HG03439 (cell line): ENCODE results near the gene DCDC2C.
"Not testable (repeated sequence)": the region's sequence is repeated elsewhere in the genome, so short reads cannot be mapped to it uniquely, and the experiment has no call there.

Experiments
- ATAC-seq: cut with Tn5 transposase; IDR thresholded peaks from one replicate; pipeline ENCODE4 v1.9.1; 2021; ENCODE audit warnings: mild to moderate bottlenecking, moderate library complexity; ENCODE audit not compliant: unreplicated experiment

DCDC2C gene

DNA sequence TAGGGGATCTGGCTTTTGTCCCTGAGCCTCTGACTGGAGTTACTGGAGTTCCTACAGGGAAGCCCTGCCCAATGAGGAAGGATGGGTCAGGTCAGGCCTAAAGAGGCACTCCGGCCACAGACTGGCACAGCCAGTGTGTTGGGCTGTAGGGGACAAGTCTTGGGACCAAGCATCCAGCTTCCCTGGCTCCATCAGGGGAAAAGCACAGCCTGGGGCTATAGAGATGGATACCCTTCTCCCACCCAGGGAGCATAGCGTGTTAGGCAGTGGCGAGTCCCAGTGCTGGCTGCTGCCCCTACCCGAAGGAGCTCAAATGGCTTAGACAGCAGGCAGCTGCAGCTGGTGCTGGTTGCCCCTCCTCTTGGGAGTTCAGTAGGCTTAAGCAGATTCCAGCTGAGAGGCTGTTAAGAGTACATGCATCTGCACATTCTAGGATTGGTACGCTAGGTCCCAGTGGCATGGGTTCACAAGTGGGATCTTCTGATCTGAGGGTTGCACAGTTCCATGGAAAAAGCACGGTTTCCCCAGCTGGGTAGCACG, 111.4 kb downstream of the DCDC2C start:
- no peak for ATAC-seq

DNA sequence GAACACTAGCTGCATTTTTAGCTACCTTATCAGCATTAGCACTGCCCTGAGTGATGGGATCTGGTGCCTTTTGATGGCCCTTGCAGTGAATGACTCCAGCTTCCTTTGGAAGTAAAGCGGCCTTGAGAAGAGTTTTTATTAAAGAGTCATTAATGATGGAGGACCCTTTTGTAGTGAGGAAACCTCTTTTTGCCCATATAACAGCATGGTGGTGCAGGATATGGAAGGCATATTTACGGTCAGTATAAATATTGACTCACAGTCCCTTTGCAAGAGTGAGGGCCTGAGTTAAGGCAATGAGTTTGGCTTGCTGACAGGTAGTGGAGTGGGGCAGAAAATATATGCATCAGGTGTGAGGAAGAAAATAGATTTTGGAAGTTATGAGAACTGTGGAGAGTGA, 113.8 kb downstream of the DCDC2C start:
- ATAC-seq: not testable (repeated sequence)

DNA sequence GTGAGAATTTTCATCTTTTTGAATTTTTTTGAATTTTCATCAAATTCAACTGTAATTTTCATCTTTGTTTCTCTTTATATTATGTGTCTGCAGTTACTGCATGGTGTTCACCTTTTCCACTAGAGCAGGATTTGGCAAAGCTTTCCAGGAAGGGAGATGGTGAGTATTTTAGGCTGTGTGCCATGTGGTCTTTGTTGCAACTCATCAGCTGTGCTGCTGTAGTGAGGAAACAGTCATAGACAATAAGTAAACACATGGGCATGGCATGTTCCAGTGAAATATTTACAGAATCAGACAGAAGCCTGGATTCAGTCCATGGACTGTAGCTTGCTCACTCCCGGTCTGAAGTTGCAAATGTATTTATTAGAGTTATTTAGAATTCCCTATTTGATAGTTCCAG, 120.4 kb downstream of the DCDC2C start:
- no peak for ATAC-seq

GRCh38 chr2:3827673-3828575, 124.5 kb downstream of the DCDC2C start:
- no peak for ATAC-seq

DNA sequence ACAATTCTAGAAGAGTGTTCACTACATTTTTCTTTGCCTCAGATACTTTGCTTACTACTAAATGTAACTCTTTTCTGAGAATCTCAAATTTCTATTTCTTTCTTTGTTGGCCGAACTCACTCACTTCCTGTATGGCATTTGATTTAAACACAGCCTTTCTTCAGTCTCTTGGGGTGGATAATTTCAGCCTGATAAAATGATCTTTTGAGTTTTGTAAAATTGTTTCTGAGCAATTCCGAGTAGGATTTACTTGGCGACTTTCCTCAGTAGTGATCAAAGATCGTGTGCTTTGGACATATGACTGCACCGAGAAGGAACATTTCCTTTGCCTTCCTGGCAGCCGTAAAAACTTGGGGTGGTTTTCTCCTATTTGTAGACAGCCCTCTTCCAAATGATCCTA, 127.4 kb downstream of the DCDC2C start:
- no peak for ATAC-seq

DNA sequence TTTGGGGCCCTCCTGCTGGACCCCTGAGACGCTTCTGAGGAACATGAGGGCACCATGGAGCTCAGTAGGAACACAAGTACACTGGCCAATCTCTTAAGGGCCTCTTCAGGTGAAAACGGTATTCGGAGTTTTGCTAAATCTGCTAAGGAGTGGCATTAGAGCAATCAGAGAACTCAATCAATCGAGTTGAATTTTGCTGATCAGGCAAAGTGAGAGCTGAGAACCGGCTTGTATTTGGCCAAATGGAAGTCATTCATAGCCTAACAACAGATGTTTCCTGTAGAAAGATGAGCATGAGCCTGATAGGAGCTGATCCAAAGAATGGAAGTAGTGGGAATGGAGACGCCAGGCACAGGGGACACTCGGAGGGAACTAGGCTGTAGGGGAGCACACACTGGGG, 133.7 kb downstream of the DCDC2C start:
- no peak for ATAC-seq

DNA sequence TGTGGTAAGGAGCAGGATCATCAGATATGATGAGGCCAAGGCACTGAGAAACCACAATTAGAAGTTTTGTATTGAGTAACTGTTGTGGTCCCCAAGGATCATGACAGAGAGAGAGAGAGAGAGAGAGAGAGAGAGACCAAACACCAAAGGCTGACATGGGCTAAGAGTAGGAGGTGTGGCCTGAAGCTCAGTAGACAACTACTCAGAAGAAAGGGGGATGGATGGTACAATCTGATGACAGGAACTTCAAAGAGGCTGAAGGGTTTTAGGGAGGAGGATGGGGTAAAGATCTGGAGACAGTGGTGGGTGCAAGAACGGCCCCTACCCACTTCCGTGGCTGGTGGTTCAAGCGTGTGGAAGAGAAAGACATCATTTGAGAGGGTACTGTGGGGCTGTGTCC, 135.0 kb downstream of the DCDC2C start:
- no peak for ATAC-seq

DNA sequence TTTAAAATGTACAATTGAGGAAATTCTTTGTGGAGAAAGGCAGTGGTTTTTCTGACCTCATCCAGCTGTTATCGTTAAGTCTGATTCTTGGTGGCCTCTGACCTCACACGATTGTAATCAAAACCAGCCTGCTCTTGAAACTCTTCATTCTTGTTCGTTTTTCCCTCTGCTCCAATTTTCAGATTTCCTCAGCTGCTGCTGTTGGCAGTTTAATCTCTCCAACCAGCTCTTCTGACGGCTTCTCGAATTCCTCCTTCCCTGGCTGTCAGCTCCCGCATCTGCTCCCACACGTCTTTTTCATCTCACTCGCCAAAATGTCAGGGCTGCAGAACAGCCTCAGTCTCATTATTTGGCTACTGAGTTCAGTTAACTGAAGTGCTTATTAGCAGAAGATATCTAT, 136.1 kb downstream of the DCDC2C start:
- ATAC-seq: no peak

DNA sequence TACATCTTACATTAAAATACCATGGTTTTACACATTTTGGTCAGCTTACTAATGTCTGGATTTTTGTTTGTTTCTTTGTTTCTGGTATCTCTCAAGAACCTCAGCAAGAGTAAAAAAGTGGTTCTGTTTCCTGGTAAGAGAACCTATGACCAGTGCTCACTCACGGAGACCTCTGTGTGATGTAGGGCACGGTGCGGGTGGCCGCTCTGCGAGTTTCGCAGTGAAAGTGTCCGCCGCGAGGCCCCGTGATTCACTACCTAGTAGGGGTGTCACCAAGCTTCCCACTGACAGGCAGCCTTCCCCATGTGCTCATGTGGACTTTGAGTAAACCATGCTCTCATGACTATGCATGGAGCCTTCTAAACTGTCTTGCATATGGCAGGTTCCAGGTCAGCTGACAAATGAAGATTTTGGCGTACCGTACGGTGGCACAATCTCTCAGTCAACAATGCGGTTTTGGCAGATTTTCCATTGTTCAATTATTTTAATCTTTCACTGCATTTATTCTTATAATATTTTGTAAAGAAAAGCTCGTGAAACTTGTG, 137.3 kb downstream of the DCDC2C start:
- ATAC-seq: no peak

DNA sequence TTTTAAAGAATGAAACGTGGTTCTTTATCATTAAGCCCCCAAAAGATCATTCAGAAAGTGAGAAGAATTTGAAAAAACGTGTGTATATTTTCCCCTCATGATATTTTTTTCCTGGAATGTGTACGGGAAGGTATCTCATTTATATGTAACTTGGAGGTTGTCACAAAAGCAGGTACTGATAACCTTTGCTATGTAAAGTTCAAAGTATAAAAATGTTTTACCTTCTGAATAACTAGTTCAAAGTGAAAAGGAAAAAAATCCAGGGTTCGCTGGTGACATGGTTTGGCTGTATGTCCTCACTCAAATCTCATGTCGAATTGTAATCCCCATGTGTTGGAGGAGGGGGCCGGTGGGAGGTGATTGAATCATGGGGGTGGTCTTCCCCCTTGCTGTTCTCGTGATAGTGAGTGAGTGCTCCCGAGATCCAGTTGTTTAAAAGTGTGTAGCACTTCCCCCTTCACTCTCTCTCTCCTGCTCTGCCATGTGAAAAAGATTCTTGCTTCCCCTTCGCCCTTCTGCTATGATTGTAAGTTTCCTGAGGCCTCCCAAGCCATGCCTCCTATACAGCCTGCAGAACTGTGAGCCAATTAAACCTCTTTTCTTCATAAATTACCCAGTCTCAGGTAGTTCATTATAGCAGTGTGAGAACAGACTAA, 144.2 kb downstream of the DCDC2C start:
- no peak for ATAC-seq

DNA sequence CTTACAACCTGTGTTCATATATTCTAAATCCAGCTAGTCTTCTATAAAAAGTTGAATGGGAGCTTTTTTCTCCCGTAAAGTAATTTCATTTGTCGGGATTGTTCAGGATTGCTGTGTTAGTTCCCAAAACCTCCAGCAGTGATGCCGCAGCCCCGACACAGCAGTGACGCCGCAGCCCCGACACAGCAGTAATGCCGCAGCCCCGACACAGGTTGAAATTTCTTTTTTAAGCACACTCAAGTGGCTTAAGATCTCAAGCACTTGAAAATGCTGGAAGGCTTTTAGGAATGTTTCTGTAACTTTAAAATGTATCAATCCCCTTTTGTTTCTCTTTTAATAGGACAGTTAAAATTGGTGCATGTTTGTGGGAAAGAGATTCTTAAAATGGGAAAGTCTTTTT, 145.4 kb downstream of the DCDC2C start:
- ATAC-seq: no peak

GRCh38 chr2:3849213-3849612, 145.8 kb downstream of the DCDC2C start:
- ATAC-seq: no peak

DNA sequence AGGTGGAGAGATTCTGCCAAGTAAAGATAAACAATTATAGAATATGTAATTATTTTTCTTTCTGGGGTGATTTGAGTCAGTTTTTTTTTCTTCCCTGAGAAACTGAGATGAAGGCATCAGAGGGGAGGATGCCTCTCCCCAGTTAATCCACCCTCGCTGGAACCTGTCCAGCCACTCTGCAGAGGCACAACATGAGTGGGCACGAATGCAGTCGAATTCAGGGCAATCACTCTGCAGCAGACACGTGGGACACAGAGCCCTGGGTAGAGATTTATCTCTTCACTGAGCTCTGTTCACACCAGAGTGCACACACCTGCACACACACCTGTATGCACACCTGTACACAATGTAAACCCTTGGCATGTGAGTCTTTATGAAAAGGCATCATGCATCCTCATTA, 154.2 kb downstream of the DCDC2C start:
- no peak for ATAC-seq

DNA sequence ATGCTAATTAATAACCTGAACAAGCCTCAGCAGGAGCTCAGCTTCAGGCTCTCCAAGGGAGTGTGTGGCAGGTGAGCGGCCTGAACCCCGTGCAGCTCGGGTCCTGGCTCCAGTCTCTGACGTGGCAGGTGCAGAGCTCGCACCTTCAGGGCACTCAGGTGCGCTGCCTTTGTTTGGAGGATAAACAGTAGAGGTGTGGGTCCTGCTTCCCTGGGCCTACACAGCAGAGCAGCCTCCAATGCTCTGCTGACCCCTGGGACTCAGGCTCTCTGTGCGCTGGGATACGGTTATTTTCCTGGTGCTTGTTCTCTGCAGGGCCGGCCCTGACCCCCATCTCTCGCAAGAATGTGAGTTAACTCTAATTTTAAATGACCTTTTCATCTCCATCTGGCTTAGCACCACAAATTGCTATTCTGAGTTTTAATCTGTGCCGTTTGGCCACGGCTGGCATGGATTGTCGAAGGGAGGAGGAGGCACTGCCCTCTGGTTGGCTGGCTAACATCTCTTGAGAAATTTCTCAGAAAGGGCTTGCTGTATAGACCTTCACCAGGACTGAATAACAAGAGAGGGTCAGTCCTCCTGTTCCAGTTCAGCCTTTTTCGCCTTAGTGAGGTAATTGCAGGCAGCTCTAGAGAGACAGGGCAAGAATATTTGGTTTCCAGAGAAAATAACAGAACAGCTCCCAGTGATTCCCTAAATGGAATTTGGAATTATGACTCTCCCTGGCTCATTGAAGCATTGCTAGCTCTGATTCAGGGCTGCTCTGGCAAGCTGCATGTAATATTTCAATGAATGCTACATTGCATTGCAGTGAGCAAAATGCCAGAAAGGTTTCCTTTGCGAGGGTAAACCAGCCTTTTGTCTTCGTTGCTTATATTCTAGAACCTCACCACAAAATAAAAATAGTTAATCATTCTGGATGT, 161.8 kb downstream of the DCDC2C start:
- ATAC-seq: no peak

GRCh38 chr2:3867469-3867868, 164.1 kb downstream of the DCDC2C start:
- ATAC-seq: no peak

- ATAC-seq: no peak
Measured at GRCh38 chr2:3868012-3868805, 164.8 kb downstream of the DCDC2C start.

DNA sequence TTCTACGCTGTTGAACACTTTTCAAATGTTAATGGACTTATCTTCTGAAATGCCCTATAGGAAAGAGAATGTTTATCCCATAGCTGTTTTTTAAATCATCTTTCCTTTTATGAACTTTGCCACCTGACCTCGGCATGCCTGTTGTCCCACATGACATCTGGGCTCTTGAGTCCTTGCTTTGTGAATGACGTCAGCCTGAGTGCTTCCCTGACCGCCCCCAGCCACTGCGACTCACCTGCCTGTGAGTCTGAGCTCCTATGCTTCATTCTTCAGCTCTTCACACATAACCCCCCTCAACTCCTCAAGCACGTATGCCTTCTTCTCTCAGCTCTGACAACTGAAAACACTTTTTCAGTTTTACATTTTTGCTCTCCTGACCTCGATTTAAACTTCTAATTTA, 166.8 kb downstream of the DCDC2C start:
- ATAC-seq: no peak

DNA sequence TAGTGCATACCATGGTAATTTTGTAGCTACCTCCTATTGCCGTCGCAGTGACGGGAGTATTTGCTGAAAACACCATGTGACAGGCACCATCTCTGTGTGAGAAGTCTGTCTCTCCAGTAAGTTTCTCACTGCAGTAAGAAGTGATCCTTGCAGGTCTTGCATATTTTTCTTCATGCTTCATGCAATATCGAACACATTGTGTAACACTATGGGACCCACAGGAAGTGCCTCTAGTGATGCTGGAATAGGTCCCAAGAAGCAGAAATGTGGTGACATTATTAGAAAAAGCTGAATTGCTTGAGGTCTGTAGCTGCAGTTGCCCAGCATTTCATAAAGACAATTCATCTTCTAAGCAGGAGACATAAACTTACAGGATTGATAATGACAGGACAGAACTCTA, 167.6 kb downstream of the DCDC2C start:
- ATAC-seq: no peak

DNA sequence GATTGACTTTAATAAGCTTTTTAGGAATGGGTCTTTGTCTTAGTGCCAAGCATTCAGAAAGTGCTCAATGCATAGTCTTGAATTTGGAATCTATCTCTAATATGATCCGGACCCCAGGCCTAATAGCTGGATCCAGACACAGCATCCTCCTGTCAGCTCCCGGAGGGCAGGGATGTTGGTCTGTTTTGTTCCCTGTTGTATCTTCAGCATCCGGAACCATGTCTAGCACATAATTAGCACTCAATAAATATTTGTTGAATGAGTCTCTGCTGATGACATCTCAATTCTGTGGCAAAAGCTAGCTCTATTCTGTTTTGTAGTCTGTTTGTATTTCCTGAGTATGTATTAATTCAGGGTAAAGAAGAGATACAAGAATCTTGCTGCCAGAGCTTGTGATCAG, 169.1 kb downstream of the DCDC2C start:
- no peak for ATAC-seq

- ATAC-seq: no peak
Measured at GRCh38 chr2:3873899-3874298, 170.5 kb downstream of the DCDC2C start.
